ENCODE results near the gene KIAA0930.
"Not testable (repeated sequence)": the region's sequence is repeated elsewhere in the genome, so short reads cannot be mapped to it uniquely, and the experiment has no call there.

The KIAA0930 gene

DNA sequence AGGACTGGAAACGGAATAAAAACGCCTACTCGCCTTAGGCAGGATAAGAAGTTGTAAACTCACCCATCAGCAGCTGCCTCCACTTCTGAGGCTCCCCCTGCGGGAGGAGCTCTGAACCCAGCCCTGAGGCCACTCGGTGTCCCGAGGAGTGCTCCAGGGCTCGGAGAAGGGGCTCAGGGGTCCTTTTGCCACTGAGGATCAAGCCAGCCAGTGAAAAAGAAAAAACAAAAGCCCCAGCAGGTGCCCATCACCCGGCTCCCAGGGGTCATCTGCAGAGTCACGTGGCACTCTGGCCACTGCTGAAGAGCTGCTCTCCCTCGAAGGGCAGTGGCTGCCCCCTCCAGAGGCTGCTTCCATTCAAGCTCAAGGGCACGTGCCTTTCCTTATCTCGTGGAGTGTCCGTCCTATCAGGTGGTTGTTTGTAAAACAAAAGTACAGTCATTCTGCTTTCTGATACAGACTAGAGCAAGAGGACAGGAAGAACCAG lies 48.0 kb downstream of the KIAA0930 start:
- TF ChIP-seq, protein P1, sequence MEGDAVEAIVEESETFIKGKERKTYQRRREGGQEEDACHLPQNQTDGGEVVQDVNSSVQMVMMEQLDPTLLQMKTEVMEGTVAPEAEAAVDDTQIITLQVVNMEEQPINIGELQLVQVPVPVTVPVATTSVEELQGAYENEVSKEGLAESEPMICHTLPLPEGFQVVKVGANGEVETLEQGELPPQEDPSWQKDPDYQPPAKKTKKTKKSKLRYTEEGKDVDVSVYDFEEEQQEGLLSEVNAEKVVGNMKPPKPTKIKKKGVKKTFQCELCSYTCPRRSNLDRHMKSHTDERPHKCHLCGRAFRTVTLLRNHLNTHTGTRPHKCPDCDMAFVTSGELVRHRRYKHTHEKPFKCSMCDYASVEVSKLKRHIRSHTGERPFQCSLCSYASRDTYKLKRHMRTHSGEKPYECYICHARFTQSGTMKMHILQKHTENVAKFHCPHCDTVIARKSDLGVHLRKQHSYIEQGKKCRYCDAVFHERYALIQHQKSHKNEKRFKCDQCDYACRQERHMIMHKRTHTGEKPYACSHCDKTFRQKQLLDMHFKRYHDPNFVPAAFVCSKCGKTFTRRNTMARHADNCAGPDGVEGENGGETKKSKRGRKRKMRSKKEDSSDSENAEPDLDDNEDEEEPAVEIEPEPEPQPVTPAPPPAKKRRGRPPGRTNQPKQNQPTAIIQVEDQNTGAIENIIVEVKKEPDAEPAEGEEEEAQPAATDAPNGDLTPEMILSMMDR (IDR thresholded peaks at IDR 0.05; ENCODE audit: borderline replicate concordance, insufficient read depth, low read depth, low read length): no peak
- no peak overlapping the region for H3K4me3 ChIP-seq (ENCODE audit: low read depth, low read length)

DNA sequence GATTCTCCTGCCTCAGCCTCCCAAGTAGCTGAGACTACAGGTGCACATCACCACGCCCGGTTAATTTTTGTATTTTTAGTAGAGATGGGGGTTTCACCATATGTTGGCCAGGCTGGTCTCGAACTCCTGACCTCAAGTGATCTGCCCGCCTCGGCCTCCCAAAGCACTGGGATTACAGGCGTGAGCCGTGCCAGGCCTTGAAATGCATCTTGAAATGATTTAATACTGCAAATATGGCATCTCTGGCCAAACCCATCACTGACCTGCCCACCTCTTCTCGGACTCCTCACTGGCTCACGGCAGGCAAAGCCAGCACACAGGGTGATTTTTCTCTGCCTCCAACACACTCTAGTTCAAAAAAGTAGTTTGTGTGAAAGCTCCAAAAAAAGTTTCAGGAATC lies 48.9 kb downstream of the KIAA0930 start:
- not testable (repeated sequence) for H3K4me3 ChIP-seq (ENCODE audit: low read depth, low read length)

DNA sequence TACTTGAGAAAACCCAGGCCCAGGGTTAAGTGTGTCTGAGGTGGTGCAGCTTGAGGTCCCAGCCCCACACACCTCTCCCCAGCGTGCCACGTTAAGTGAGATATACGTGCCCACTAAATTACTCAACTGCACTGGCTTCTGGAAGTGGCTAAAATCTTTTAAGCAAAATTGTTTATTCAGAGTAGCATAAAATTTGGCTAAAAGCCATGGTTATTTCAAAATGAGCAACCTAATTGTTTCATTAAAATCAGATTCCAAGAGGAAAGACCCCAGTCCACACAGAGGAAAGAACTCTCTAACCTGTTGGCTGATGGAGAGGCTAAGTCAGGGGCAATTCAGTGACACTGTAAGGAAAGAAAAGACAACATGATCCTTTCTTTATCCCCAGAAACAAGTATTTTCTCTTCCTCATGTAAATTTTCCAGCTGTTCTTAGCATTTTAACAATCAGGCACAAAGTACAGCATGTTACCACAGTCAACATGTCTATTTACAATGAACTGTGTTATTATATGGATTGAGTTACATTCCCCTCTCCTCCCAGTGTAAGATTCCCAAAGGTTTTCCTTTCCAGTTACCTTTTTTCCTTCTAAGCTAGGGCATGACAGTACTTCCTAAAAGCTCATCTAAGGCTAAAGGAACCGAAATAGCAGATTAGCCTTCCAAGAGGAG lies 50.4 kb downstream of the KIAA0930 start:
- TF ChIP-seq, protein P1 (IDR thresholded peaks at IDR 0.05; ENCODE audit: borderline replicate concordance, insufficient read depth, low read depth, low read length): no peak
- no peak overlapping the region for H3K4me3 ChIP-seq (ENCODE audit: low read depth, low read length)

DNA sequence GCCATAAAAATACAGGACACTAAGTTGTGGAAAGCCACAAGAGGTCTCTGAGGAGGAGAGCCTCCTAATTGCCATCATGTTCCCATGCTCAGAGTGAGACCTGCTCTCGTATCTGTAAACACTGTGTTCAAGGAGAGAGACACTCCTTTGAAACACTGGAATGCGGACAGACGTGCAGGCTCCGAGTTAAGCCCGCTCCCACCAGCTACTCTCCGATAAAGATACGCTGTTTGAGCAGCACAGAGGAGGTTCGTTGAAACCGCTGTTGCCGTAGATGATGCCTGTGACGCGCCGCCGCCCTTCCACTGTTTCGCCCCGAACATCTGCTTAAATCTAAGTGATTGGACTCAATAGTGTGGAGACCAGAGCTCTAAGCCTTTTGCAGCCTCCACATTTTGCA lies 51.9 kb downstream of the KIAA0930 start:
- no peak overlapping the region for H3K4me3 ChIP-seq (ENCODE audit: low read depth, low read length)
- TF ChIP-seq, protein P1 (IDR thresholded peaks at IDR 0.05; ENCODE audit: borderline replicate concordance, insufficient read depth, low read depth, low read length): no peak

DNA sequence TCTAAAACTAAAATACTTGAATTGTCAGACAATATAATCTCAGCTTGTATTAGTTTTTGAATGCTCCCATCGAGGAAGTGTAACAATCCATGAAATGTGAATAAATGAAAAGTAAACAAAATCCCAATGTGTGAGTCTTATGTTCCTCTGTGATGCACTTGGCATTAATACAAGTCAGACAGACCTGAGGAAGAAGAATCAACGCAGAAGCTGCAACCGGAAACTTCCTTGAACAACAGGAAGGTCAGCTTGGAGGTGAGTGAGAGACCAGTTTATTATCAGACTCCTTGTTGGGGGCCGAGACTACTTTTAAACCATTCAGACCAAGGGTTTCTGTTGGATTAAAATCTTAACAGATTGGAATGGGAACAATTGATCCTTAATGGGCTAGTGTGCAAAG lies 52.8 kb downstream of the KIAA0930 start:
- no peak overlapping the region for H3K4me3 ChIP-seq (ENCODE audit: low read depth, low read length)
- TF ChIP-seq, protein P1 (IDR thresholded peaks at IDR 0.05; ENCODE audit: borderline replicate concordance, insufficient read depth, low read depth, low read length): no peak

DNA sequence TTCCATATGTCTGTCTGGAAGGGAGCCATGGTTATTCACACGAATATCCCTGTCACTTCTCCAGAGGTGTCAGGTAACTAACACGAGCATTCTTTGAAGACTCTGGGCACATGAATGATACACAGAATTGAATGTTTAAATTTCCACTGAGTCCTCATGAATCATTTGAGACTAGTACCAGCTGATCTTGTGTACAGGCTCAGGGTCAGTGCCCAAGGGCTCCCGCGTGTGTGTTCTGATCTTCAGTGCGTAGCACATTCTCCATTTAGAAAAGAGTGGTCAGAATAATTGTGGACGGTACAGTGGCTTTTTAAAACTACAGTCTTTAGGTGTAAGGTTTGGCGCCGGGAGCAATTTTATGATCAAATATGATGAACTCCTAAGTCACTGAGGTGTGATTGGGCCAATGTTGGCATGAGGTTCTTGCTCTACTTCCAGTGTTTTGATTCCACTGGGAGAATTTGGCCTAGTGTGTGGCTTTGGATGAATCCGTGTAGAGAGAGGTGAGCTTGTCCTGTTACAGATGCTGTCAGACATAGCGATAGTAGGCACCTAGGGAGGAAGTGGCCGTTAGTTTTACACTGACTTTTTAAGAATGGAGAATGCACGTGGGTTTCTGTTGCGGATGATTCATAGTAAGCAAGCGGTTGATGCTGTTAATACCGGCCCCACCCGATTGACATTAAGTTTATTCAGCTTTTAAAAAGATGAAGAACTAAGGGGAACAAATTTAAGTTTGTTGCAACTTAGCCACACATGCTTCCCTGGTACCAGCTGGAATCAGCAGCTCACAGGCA lies 54.8 kb downstream of the KIAA0930 start:
- TF ChIP-seq, protein P1 (IDR thresholded peaks at IDR 0.05; ENCODE audit: borderline replicate concordance, insufficient read depth, low read depth, low read length): no peak

DNA sequence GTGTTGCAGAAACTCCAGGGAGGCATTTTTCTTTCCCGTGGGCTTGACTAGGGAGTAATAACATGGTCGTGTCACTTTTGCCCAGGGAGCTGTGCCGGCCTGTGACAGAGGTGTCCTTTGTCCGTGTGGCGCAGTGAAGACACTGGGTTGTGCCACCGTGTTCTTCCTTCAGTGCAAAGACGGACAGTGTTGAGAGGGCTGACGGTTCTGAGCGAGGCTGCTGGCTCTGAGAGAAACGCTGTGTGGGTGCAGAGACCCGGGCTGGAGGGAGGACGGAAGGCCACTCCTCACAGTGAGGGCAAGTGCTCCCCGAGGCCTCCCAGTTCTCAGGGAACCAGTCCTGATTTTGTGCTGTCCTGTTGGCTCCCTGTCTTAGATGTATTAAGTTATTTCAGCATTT lies 56.7 kb downstream of the KIAA0930 start:
- H3K4me3 ChIP-seq (ENCODE audit: low read depth, low read length): no peak overlapping the region
- TF ChIP-seq, protein P1 (IDR thresholded peaks at IDR 0.05; ENCODE audit: borderline replicate concordance, insufficient read depth, low read depth, low read length): no peak

More for the DNA sequence above, 54.8 kb downstream of the KIAA0930 start:
- H3K4me3 ChIP-seq (ENCODE audit: low read depth, low read length): no peak overlapping the region

Measured in GM12875 (cell line).